ENCODE results near the gene COL6A2. TPM values are rescaled to one million over a fixed set of nuclear protein-coding genes. Genes with fewer than 3 reads are reported as not detected.
"Not testable (repeated sequence)": the region's sequence is repeated elsewhere in the genome, so short reads cannot be mapped to it uniquely, and the experiment has no call there.

The COL6A2 gene
- total RNA-seq, 1 donor from 2014 or later: 157 TPM

DNA sequence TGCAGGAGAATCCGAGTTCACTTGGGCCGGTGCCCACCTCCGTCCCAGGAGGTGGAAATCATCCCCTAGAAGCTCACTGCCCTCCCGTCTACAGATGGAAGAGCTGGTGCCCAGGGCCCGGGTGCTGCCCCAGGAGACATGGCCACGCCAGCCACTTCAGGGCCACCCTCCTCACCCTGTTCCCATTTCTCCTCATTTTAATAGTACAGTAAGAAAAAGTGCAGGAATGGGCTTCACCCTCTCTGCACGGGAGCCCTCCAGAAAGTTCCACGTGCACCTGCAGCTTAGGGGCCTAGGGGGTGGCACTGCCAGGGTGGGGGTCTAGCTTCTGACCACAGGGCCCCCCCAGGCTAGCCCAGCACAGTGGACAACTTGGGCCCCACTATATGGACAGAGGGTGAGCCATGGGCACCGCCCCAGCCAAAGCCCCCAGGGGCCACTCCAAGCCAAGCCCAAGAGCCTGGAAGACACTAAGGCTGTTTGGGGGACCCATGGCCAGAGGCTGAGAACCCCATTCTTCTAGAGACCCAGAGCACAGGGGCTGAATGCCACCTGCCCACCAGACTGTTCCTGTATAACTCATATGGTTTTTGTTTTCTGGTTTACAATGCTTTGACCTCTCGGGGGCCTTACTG lies 60.9 kb downstream of the COL6A2 start:
- peak; percentile 62 for DNase-seq (ENCODE audit: low spot score)
- intact Hi-C loops (cut with DNase I): no loop called here

DNA sequence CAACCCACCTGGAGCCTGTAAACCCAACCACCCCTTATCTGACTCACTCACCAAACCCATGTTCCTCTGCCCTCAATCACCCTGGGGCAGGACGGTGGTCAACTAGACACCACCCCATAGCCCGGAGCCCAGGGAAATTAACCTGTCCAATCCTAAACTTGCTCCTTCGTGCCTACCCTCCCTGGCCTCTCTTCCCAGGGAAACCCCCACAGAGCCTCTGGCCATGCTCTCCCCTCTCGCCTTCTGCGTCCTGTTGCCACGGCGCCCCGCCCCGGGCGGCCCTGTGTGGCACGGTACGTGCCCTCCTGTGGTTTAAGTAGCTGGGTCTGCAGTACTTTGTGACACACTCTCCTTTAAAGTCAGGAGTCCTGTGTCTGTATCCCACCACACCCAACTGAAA lies 61.5 kb downstream of the COL6A2 start:
- intact Hi-C loops (cut with DNase I): no loop called here
- no peak for DNase-seq (ENCODE audit: low spot score)

DNA sequence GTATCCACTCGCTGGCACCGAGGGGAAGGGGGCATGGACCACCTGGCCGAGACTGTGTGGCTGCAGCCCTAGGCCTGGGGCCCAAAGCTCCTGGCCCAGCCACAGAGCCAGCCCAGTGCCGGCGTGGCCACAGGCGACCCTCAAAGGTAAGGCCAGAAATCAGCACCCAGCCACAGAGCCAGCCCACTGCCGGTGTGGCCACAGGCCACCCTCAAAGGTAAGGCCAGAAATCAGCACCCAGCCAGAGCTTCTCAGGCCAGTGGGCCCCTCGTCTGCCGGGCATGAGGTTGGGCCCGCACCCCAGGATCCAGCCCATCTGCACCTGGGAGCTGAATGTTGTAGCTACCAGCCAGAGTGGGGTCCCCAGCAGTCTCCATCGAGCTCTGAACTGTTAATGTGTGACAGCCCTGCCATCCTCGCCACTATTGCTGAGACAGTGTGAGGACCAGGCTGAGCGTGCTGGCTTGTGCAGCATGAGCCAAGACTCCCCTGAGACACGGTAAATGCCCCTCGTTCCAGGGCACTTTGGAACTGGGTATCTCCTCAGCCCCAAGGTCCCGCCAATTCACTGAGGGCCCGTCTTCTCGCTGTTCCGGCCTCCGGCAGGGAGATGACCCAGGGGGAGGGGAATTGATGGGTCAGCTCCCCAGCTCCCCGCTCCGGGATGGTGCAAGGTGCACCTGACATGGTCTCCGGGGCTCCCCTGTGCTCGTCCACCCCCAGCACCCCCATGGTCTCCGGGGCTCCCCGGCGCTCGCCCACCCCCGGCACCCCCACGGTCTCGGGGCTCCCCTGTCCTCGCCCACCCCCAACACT lies 62.1 kb downstream of the COL6A2 start:
- peak; percentile 54 for DNase-seq (ENCODE audit: low spot score)
- intact Hi-C loops (cut with DNase I): no loop called here

DNA sequence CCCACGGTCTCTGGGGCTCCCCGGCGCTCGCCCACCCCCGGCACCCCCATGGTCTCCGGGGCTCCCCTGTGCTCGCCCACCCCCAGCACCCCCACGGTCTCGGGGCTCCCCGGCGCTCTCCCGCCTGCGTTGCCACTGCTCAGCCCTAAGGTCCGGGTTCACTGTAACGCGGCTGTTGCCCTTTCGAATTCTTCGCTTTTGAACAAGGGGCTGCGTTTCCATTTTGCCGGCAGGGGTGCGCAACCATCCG lies 62.7 kb downstream of the COL6A2 start:
- intact Hi-C loops (cut with DNase I): no loop called here
- DNase-seq (ENCODE audit: low spot score): peak; percentile 10

DNA sequence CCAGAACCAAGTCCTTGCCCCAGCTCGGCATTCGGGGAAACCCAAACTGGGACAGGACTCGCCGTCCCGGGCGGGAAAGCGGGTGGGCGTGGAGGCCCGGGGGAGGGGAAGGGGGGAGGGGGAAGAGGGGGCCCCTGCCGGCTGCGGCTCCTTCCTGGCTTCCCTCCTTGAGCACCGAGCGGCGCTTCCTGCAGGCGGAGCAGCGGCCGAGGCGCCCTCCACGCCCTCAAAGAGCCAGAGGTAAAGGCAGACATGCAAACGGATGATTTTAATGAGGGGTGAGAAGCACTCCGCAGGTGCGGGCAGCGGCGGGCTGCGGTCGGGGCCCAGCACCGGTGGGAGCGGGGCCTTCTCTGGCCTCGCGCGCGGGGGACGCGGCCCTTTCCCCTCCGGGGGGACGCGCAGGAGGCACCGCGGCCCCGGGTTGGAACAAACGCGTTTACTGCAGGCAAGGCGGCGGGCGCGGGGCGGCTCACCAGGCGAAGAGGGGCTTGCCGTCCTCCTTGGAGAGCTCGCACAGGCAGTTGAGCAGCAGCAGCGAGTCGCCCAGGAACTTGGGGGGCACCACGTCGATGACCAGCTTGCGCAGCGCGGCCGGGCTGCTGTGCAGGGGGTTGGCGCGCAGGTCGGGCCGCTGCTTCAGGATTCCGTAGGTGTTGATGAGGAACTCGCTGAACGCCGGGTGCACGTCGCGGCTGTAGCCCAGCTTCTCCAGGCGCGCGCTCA lies 63.2 kb downstream of the COL6A2 start:
- DNase-seq (ENCODE audit: low spot score): peak; percentile 49
- intact Hi-C loops (cut with DNase I): no loop called here

DNA sequence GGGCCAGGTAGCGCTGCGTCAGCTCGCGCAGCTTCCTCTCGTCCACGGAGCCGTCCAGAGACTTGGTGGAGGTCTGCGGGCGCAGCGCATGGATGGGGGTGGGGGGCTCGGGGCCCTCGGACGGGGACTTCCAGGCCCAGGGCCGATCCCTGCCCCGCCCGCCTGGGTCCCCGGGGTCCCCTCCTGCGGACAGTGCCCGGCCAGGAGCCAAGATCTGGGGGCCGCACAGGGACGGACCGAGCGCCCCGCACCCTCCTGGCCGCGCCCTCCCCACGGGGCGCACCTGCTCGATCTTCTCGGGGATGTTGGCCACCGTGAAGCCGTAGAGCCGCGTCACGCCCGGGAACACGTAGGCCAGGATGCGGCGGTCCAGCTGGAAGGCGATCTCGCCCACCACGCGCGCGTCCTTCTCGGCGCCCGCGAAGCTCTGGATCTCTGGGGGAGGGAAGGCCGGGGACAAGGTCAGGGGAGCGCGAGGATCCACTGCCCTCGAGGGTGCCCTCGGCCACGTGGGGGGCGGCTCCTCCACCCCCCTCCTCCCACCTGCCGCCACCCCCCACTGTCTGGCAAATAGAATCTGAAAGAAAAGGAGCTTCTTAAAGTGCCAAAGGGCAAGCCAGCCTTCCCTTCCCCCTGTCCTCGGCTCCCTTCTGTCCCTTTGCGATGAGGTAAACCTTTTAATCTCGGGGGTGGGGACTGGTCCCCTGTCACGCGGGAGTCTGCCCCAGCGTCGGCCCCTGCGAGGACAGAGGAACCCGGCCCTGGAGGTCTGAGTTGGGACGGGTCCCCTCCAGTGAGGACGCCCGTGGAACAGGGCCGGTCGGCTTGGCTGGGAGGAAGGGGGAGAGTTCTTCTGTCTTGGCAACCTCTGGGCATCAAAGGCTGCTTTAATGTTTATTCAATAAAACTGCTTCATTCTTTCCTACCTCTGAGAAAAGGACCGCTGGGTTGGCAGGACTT lies 64.0 kb downstream of the COL6A2 start:
- intact Hi-C loops (cut with DNase I): no loop called here
- peak; percentile 62 for DNase-seq (ENCODE audit: low spot score)

DNA sequence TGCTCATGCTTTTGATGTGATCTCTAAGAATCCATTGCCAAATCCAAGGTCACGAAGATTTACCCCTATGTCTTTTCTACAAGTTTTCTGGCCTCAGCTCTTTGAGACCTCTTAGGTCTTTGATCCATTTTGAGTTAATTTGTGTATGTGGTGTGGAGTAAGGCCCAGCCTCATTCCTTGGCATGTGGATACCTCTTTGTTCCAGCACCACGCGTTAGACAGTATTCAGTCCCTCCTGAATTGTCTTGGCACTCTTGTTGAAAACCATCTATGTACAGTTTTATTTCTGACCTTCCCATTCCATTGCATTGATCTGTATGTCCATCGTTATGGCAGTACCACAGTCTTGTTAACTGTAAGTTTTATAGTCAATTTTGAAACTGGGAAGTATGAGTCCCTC lies 65.5 kb downstream of the COL6A2 start:
- intact Hi-C loops (cut with DNase I): no loop called here
- no peak for DNase-seq (ENCODE audit: low spot score)

DNA sequence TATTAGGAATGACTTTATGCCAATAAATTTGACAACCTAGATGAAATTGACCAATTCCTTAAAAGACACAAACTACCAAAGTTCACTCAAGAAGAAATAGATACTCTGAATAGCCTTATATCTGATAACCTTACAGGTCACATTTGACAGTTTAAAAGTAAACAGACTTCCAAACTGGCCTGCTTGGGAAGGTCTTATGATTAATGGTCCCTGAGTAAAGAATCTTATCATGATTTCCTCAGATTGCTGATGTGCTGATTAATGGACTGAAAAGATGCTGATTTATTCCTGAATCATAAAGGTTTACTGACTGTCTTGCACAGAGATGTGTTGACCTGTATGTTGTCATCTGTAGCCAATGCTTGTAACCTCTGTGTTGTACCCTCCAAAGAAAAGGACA lies 67.2 kb downstream of the COL6A2 start:
- no peak for DNase-seq (ENCODE audit: low spot score)
- intact Hi-C loops (cut with DNase I): no loop called here

DNA sequence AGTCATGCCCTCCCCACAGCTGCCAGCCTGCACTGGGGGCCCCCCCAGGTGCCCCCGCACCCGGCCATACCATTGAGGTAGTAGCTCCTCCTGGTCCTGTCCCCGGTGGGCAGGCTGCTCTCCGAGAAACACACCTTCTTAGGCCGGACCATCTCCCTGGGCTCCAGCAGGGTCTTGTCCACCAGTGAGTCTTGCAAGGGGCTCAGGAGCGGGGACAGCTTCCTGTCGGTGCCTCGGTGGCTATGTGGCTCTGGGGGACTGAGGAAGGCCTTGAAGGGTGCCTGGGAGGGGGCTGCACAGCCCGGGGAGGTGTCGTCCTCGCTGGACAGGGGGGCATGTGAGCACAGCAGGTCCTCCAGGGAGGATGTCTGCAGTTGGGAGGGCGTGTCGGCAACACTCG lies 70.3 kb downstream of the COL6A2 start:
- intact Hi-C loops (cut with DNase I): no loop called here
- peak; percentile 76 for DNase-seq (ENCODE audit: low spot score)

DNA sequence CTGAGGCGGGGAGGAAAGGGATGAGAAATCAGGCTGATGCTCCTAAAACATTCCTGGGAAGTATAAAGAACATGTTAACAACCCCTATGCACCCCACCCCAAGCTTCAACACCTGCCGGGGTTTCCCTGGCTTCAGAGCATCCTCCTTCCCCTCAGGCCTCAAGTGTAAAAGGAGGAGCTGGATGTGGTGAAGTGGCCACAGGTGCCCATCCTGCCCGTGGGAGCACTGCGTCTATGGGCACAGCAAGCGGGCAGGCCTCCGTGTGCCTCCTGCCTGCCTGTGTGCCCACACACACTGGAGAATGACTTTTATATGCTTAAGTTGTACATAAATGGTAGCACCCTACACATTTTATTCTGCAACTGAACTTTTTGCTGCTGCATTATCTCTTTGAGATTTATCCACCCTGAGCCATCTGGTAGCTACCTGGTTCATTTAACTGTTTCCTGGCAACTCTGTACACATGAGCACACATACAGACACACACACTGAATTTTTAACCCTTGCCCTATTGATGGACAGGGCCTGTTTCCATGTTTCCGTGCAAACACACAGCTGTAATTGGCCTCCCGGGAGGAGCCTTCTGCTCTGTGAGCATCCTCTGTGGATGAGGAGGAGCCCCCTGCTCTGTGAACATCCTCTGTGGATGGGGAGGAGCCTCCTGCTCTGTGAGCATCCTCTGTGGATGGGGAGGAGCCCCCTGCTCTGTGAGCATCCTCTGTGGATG lies 70.9 kb downstream of the COL6A2 start:
- DNase-seq (ENCODE audit: low spot score): peak; percentile 17
- intact Hi-C loops (cut with DNase I): no loop called here

DNA sequence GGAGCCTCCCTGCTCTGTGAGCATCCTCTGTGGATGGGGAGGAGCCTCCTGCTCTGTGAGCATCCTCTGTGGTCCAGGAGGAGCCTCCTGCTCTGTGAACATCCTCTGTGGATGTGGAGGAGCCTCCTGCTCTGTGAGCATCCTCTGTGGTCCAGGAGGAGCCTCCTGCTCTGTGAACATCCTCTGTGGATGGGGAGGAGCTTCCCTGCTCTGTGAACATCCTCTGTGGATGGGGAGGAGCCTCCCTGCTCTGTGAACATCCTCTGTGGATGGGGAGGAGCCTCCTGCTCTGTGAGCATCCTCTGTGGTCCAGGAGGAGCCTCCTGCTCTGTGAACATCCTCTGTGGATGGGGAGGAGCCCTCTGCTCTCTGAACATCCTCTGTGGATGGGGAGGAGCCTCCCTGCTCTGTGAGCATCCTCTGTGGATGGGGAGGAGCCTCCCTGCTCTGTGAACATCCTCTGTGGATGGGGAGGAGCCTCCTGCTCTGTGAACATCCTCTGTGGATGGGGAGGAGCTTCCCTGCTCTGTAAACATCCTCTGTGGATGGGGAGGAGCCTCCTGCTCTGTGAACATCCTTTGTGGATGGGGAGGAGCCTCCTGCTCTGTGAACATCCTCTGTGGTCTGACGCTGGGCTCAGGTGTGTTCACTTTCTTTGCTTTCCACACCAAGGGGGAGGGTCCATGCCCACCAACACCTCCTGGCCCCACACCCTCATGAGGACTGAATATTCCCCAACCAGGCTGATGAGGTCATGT lies 72.7 kb downstream of the COL6A2 start:
- intact Hi-C loops (cut with DNase I): not testable (repeated sequence)
- peak; percentile 26 for DNase-seq (ENCODE audit: low spot score)

DNA sequence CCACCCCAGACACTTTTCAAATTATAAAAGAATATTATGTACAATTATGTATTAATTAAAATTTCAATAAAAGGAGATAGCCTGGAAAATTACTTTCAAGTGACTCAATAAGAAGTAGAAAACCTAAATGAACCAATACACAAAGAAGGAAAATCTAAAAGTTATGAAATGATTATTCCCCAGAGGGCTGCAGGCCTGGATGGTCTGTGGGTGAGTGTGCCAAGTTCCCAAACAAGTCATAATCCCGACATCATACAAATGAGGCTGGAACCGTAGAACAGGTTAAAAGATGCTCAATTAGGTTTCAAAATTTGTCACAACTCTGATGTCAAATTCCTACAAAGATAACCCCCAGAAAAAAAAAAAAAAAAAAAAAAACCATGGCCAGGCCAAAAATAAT lies 73.7 kb downstream of the COL6A2 start:
- DNase-seq (ENCODE audit: low spot score): peak; percentile 2

DNA sequence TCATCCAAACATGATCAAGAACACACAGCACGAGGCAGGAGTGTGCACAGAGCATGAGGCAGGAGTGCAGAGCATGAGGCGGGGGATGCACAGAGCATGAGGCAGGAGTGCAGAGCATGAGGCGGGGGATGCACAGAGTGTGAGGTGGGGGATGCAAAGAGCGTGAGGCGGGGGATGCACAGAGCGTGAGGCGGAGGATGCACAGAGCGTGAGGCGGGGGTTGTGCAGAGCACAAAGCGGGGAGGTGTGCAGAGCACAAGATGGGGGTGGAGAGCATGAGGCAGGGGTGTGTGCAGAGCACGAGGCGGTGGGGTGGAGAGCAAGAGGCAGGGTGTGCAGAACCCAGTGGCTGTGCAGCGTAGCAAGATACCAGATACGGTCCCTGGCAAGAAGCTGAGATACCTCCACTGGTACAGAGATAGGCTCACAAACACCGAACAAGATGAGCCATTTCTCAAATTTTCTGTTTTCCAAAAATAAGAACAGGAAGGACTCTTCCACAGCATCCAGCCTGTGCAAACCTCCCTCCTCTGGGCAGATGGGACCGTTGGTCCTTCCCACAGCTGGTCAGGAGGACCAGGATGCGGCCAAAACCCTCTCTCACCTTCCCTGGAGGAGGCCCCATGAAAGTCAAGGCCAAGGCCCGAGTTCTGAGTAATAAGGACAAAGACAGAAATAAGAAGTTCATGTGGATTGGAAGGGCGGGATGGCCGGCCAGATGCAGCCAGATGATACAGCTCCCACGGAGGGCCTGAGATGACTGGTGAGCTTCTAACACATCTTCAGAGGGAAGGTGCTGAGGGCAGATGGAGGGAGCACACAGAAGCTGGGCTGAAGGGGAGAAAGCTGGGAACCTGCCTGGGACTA lies 74.3 kb downstream of the COL6A2 start:
- intact Hi-C loops (cut with DNase I): no loop called here

More for the DNA sequence above, 73.7 kb downstream of the COL6A2 start:
- intact Hi-C loops (cut with DNase I): no loop called here

DNA sequence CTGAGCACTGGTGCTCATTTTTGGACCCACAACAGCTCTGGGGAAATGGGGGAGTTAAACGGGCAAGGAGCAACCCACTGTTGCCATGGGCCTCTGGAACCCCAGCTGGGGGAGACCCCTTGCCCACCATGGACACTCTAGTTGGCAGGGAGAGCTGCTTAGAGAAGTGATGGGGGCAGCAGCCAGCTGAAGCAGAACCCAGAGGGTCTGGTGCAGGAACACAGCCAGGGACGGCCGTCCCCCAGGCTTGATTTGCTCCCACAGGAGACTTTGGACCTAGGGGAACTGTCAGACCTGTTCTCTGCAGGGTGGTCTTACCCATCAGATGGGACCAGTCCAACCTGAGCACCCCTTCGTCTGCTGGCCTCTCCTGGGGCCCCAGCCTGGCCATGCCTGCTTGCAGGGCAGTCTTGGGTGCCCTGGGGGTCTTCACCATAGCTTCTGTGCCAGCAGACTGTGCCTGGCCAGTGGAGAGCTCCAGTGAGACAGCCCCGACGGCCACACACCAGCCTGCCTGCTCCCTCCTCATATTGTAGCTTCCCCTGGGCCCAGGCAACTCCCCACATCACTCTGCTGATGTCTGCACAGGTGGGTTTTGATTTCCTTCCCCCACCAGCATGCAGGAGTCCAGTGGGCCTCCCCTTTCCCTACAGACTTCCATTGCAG lies 75.1 kb downstream of the COL6A2 start:
- DNase-seq (ENCODE audit: low spot score): peak; percentile 38
- intact Hi-C loops (cut with DNase I): no loop called here

More for the DNA sequence above, 74.3 kb downstream of the COL6A2 start:
- DNase-seq (ENCODE audit: low spot score): peak; percentile 43

DNA sequence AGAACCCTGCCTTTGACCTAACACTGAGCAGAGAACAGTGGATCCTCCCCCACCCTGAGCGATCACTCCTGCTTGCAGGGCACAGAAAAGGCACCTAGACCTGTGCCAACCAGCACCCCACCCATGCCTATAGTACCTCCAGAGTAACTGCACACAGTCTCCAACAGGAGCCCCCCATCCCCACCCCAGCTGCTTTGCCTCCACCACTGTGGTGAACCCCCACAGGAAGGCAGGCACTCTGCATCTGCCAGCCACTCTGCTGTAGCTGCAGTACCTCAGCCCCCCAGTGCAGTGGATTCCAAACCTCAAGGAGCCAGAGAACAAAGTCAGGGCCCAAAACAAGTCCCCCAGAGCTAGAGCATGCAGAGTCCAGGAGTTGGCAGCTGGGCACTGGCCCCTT lies 75.7 kb downstream of the COL6A2 start:
- DNase-seq (ENCODE audit: low spot score): peak; percentile 39
- intact Hi-C loops (cut with DNase I): no loop called here

DNA sequence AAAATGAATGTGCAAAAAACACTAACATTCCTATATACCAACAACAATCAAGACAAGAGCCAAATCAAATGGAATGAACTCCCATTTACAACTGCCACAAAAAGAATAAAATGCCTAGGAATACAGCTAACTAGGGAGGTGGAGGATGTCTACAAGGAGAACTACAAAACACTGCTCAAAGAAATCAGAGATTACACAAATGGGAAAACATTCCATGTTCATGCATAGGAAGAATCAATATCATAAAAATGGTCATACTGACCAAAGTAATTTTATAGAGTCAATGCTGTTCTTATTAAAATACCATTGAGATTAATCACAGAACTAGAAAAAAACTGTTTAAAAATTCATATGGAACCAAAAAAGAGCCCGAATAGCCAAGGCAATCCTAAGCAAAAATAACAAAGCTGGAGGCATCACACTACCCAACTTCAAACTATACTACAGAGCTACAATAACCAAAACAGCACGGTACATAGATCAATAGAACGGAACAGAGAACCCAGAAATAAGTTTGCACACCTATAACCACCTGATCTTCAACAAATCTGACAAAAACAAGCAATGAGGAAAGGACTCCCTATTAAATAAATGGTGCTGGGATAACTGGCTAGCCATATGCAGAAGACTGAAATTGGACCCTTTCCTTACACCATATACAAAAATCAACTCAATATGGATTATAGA lies 78.7 kb downstream of the COL6A2 start:
- intact Hi-C loops (cut with DNase I); DNase-seq (ENCODE audit: low spot score): not testable (repeated sequence)

Data from cardiac septum (tissue), 1 donor.